ENCODE results near the gene TIRAP.
"Not testable (repeated sequence)": the region's sequence is repeated elsewhere in the genome, so short reads cannot be mapped to it uniquely, and the experiment has no call there.

DNA sequence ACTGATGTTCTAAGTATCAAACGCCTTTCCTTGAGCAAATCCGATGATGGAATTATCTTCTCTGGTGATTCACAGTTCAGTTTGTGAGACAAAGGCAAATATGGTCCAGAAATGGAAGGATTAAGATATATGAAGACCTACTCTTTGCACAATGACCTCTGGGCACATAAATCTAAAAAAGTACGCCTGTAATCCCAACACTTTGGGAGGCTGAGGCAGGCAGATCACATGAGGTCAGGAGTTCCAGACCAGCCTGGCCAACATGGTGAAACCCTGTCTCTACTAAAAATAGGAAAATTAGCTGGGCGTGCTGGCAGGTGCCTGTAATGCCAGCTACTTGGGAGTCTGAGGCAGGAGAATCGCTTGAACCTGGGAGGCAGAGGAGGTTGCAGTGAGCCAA is 27.4 kb upstream of the TIRAP start:
- TF ChIP-seq, protein P1, sequence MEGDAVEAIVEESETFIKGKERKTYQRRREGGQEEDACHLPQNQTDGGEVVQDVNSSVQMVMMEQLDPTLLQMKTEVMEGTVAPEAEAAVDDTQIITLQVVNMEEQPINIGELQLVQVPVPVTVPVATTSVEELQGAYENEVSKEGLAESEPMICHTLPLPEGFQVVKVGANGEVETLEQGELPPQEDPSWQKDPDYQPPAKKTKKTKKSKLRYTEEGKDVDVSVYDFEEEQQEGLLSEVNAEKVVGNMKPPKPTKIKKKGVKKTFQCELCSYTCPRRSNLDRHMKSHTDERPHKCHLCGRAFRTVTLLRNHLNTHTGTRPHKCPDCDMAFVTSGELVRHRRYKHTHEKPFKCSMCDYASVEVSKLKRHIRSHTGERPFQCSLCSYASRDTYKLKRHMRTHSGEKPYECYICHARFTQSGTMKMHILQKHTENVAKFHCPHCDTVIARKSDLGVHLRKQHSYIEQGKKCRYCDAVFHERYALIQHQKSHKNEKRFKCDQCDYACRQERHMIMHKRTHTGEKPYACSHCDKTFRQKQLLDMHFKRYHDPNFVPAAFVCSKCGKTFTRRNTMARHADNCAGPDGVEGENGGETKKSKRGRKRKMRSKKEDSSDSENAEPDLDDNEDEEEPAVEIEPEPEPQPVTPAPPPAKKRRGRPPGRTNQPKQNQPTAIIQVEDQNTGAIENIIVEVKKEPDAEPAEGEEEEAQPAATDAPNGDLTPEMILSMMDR (IDR thresholded peaks at IDR 0.05): not testable (repeated sequence)
- not testable (repeated sequence) for TF ChIP-seq POLR2A (IDR thresholded peaks at IDR 0.05)
